Measurements from ENCODE around the gene GCKR. TPM values are rescaled to one million over a fixed set of nuclear protein-coding genes. Genes with fewer than 3 reads are reported as not detected.
"Not testable (repeated sequence)": the region's sequence is repeated elsewhere in the genome, so short reads cannot be mapped to it uniquely, and the experiment has no call there.

Gene GCKR
- total RNA-seq, 2 experiments from 2014 or later, result not detected

- H3K4me3 Mint-ChIP-seq; H3K36me3 Mint-ChIP-seq (ENCODE audit: low read depth); H3K27me3 Mint-ChIP-seq (ENCODE audit: low read depth); H3K4me1 Mint-ChIP-seq (ENCODE audit: low read depth); H3K27ac Mint-ChIP-seq; CTCF ChIA-PET; H3K9me3 Mint-ChIP-seq; intact Hi-C loops (cut with micrococcal nuclease); DNase-seq: not testable (repeated sequence)
Observed at GRCh38 chr2:27554451-27554850, 57.8 kb downstream of the GCKR start.

GRCh38 chr2:27559228-27559627 lies 62.6 kb downstream of the GCKR start:
- Mint-ChIP-seq H3K4me1 (ENCODE audit: low read depth) (no peaks in the 10 kb centered on the region), H3K9me3 (no peaks in the 10 kb centered on the region), H3K27ac (no peak overlapping the region), H3K27me3 (ENCODE audit: low read depth) (peaks cover 7% of the 10 kb centered on the region), H3K4me3 (no peak overlapping the region), H3K36me3 (ENCODE audit: low read depth) (no peaks in the 10 kb centered on the region)
- CTCF ChIA-PET, result no interaction called here
- intact Hi-C loops (cut with micrococcal nuclease), result no loop called here
- DNase-seq, result no peak

- CTCF ChIA-PET, result interaction anchor here (1.9 kb wide), 1 partner anchor 122 kb away, joined by 5 read pairs; no protein-coding TSS in a partner anchor
- H3K36me3 Mint-ChIP-seq (ENCODE audit: low read depth), result no peaks in the 10 kb centered on the region
- intact Hi-C loops (cut with micrococcal nuclease), result no loop called here
- no peak overlapping the region for H3K27ac Mint-ChIP-seq
- H3K27me3 Mint-ChIP-seq (ENCODE audit: low read depth), result peaks cover 11% of the 10 kb centered on the region
- H3K4me3 Mint-ChIP-seq, result no peak overlapping the region
- no peaks in the 10 kb centered on the region for H3K9me3 Mint-ChIP-seq
- no peak for DNase-seq
- no peaks in the 10 kb centered on the region for H3K4me1 Mint-ChIP-seq (ENCODE audit: low read depth)
Observed at GRCh38 chr2:27561060-27561459, 64.4 kb downstream of the GCKR start.

- peaks cover 23% of the 10 kb centered on the region for H3K27me3 Mint-ChIP-seq (ENCODE audit: low read depth)
- no peak overlapping the region for H3K27ac Mint-ChIP-seq
- no peak for DNase-seq
- CTCF ChIA-PET, result no interaction called here
- no peak overlapping the region for H3K4me3 Mint-ChIP-seq
- H3K4me1 Mint-ChIP-seq (ENCODE audit: low read depth), result no peaks in the 10 kb centered on the region
- intact Hi-C loops (cut with micrococcal nuclease), result no loop called here
- H3K9me3 Mint-ChIP-seq, result no peaks in the 10 kb centered on the region
- no peaks in the 10 kb centered on the region for H3K36me3 Mint-ChIP-seq (ENCODE audit: low read depth)
Observed at GRCh38 chr2:27566628-27567027, 70.0 kb downstream of the GCKR start.

- H3K9me3 Mint-ChIP-seq, result peaks cover 14% of the 10 kb centered on the region
- CTCF ChIA-PET, result no interaction called here
- H3K4me1 Mint-ChIP-seq (ENCODE audit: low read depth), result no peaks in the 10 kb centered on the region
- peaks cover 23% of the 10 kb centered on the region for H3K27me3 Mint-ChIP-seq (ENCODE audit: low read depth)
- no peak overlapping the region for H3K4me3 Mint-ChIP-seq
- H3K36me3 Mint-ChIP-seq (ENCODE audit: low read depth), result no peaks in the 10 kb centered on the region
- DNase-seq, result no peak
- no peak overlapping the region for H3K27ac Mint-ChIP-seq
- intact Hi-C loops (cut with micrococcal nuclease), result no loop called here
Observed at GRCh38 chr2:27569398-27569797, 72.8 kb downstream of the GCKR start.

GRCh38 chr2:27571197-27571596 lies 74.6 kb downstream of the GCKR start:
- CTCF ChIA-PET, result no interaction called here
- no peak for DNase-seq
- intact Hi-C loops (cut with micrococcal nuclease), result no loop called here
- H3K4me1 Mint-ChIP-seq (ENCODE audit: low read depth), result no peaks in the 10 kb centered on the region
- no peak overlapping the region for H3K27ac Mint-ChIP-seq
- H3K36me3 Mint-ChIP-seq (ENCODE audit: low read depth), result no peaks in the 10 kb centered on the region
- peaks cover 22% of the 10 kb centered on the region for H3K9me3 Mint-ChIP-seq
- peaks cover 17% of the 10 kb centered on the region for H3K27me3 Mint-ChIP-seq (ENCODE audit: low read depth)
- H3K4me3 Mint-ChIP-seq, result no peak overlapping the region

- H3K36me3 Mint-ChIP-seq (ENCODE audit: low read depth), result no peaks in the 10 kb centered on the region
- CTCF ChIA-PET, result no interaction called here
- peaks cover 25% of the 10 kb centered on the region for H3K9me3 Mint-ChIP-seq
- intact Hi-C loops (cut with micrococcal nuclease), result no loop called here
- DNase-seq, result no peak
- no peak overlapping the region for H3K27ac Mint-ChIP-seq
- no peak overlapping the region for H3K4me3 Mint-ChIP-seq
- no peaks in the 10 kb centered on the region for H3K4me1 Mint-ChIP-seq (ENCODE audit: low read depth)
- H3K27me3 Mint-ChIP-seq (ENCODE audit: low read depth), result peaks cover 15% of the 10 kb centered on the region
Observed at GRCh38 chr2:27571681-27572080, 75.0 kb downstream of the GCKR start.

- Mint-ChIP-seq H3K27me3 (ENCODE audit: low read depth) (peaks cover 7% of the 10 kb centered on the region), H3K4me3 (no peak overlapping the region), H3K4me1 (ENCODE audit: low read depth) (no peaks in the 10 kb centered on the region), H3K9me3 (peaks cover 32% of the 10 kb centered on the region), H3K36me3 (ENCODE audit: low read depth) (no peaks in the 10 kb centered on the region), H3K27ac (no peak overlapping the region)
- intact Hi-C loops (cut with micrococcal nuclease), result no loop called here
- no peak for DNase-seq
- CTCF ChIA-PET, result no interaction called here
Observed at GRCh38 chr2:27572439-27572838, 75.8 kb downstream of the GCKR start.

GRCh38 chr2:27572998-27573429 lies 76.4 kb downstream of the GCKR start:
- CTCF ChIA-PET, result no interaction called here
- no peak for DNase-seq
- no peaks in the 10 kb centered on the region for H3K36me3 Mint-ChIP-seq (ENCODE audit: low read depth)
- no peaks in the 10 kb centered on the region for H3K4me1 Mint-ChIP-seq (ENCODE audit: low read depth)
- intact Hi-C loops (cut with micrococcal nuclease), result no loop called here
- H3K9me3 Mint-ChIP-seq, result peaks cover 38% of the 10 kb centered on the region
- H3K27ac Mint-ChIP-seq, result no peak overlapping the region
- peaks cover 4% of the 10 kb centered on the region for H3K27me3 Mint-ChIP-seq (ENCODE audit: low read depth)
- no peak overlapping the region for H3K4me3 Mint-ChIP-seq

Other genes starting within 250 kb of the GCKR start
- under 1 TPM; 0.55 to 0.67 TPM for gene SLC30A3, start 233.8 kb upstream of the GCKR start, total RNA-seq
- gene DNAJC5G, start 221.4 kb upstream of the GCKR start, total RNA-seq, result not detected
- gene TRIM54, start 214.4 kb upstream of the GCKR start, total RNA-seq, result not detected
- under 1 TPM; 0.45 to 0.89 TPM for gene UCN, start 188.4 kb upstream of the GCKR start, total RNA-seq
- 10 to 100 TPM; 80.2 to 82.3 TPM for gene MPV17, start 173.7 kb upstream of the GCKR start, total RNA-seq
- 10 to 100 TPM; 62.9 to 72.3 TPM for gene GTF3C2, start 140.1 kb upstream of the GCKR start, total RNA-seq
- gene EIF2B4, start 126.5 kb upstream of the GCKR start, total RNA-seq, result 10 to 100 TPM; 24.4 to 25.2 TPM
- gene SNX17, start 126.2 kb upstream of the GCKR start, total RNA-seq, result 10 to 100 TPM; 68.5 to 75.5 TPM
- 1 to 10 TPM; 4.9 to 5.2 TPM for gene ZNF513, start 116.1 kb upstream of the GCKR start, total RNA-seq
- 100 to 1,000 TPM in 1 of 2 experiments, 10 to 100 TPM in 1; 92.3 to 101 TPM for gene PPM1G, start 87.2 kb upstream of the GCKR start, total RNA-seq
- 10 to 100 TPM; 60.0 to 63.3 TPM for gene NRBP1, start 68.2 kb upstream of the GCKR start, total RNA-seq
- 1 to 10 TPM; 5.0 to 6.7 TPM for gene KRTCAP3, start 54.5 kb upstream of the GCKR start, total RNA-seq
- gene IFT172, start 7.1 kb upstream of the GCKR start, total RNA-seq, result 10 to 100 TPM in 1 of 2 experiments, 1 to 10 TPM in 1; 9.2 to 12.7 TPM
- not detected for gene FNDC4, start 1.6 kb upstream of the GCKR start, total RNA-seq
- gene ZNF512, start 86.2 kb downstream of the GCKR start, total RNA-seq, result 10 to 100 TPM; 34.7 to 35.8 TPM
- gene CCDC121, start 132.2 kb downstream of the GCKR start, total RNA-seq, result under 1 TPM; 0.17 to 0.30 TPM
- gene GPN1, start 132.2 kb downstream of the GCKR start, total RNA-seq, result 10 to 100 TPM; 44.9 to 45.1 TPM
- 10 to 100 TPM; 27.8 to 29.7 TPM for gene SUPT7L, start 166.8 kb downstream of the GCKR start, total RNA-seq
- 10 to 100 TPM; 21.2 to 22.2 TPM for gene SLC4A1AP, start 167.1 kb downstream of the GCKR start, total RNA-seq

All from activated naive CD4-positive, alpha-beta T cell treated with anti-CD3 and anti-CD28 coated beads for 36 hours (primary cell).